Measurements from ENCODE around the gene TAS2R19.
A peak's percentile ranks its signal among the peaks of the same experiment; 100 is the strongest.

The TAS2R19 gene

GRCh38 chr12:10989107-10989506 is 33.3 kb downstream of the TAS2R19 start:
- DNase-seq = no peak

GRCh38 chr12:10986812-10987211 is 35.6 kb downstream of the TAS2R19 start, which contains the start of gene TAS2R50:
Gene TAS2R50, minus strand, starts transcription at chr12:10986912. Its CDS starts 52 bp downstream, at chr12:10986860.
- DNase-seq = no peak

GRCh38 chr12:10982244-10982643 is 40.2 kb downstream of the TAS2R19 start:
- peak; percentile 87 for DNase-seq

- no peak for DNase-seq
Measured at GRCh38 chr12:10974965-10975364, 47.5 kb downstream of the TAS2R19 start.

Measured in activated CD4-positive, alpha-beta T cell treated with anti-CD3 and anti-CD28 coated beads, Interleukin-2, amount 50 U/mL, for 16 hours (primary cell).